Subcutaneous abdominal adipose tissue (tissue), 5 donors: ENCODE data around the gene KRTAP3-3.

Experiments
- H3K27ac ChIP-seq: one replicate; pipeline ENCODE4 v1.7.0; 2013; ENCODE audit warnings: low read depth, mild to moderate bottlenecking, inconsistent platforms, low read length, moderate library complexity
- H3K27me3 ChIP-seq, 5 donors: one replicate each; pipeline ENCODE4 v1.7.0; 2013; ENCODE audit warnings: low read length in 5 of 5, inconsistent platforms in 1 of 5; ENCODE audit not compliant: control insufficient read depth in 5 of 5, insufficient read depth in 4 of 5
- H3K36me3 ChIP-seq, 5 donors: one replicate each; pipeline ENCODE4 v1.7.0; 2013; ENCODE audit warnings: low read length in 5 of 5; ENCODE audit not compliant: control insufficient read depth in 5 of 5, insufficient read depth in 5 of 5
- H3K4me1 ChIP-seq, 5 donors: one replicate each; pipeline ENCODE4 v1.7.0; 2013; ENCODE audit warnings: low read length in 5 of 5, mild to moderate bottlenecking in 3 of 5, moderate library complexity in 1 of 5; ENCODE audit not compliant: control insufficient read depth in 5 of 5, insufficient read depth in 5 of 5
- H3K4me3 ChIP-seq, 5 donors: one replicate each; pipeline ENCODE4 v1.7.0; 2013; ENCODE audit warnings: low read length in 5 of 5, low read depth in 1 of 5
- H3K9ac ChIP-seq, 5 donors: one replicate each; pipeline ENCODE4 v1.7.0; 2013; ENCODE audit warnings: low read length in 5 of 5, mild to moderate bottlenecking in 4 of 5, moderate library complexity in 3 of 5
- H3K9me3 ChIP-seq, 5 donors: one replicate each; pipeline ENCODE4 v1.7.0; 2013; ENCODE audit warnings: low read length in 5 of 5; ENCODE audit not compliant: control insufficient read depth in 5 of 5
- donor health status: healthy.
- donor health status: healthy.
- donor health status: healthy.
- donor health status: healthy.
- donor health status: healthy.

KRTAP3-3 gene

GRCh38 chr17:41019415-41019814, 25.5 kb upstream of the KRTAP3-3 start:
- Histone ChIP-seq H3K9me3 (peaks cover 0 to 6% (median 0%) of the 10 kb centered on the region in 5 donors), H3K4me3 (no peak overlapping the region), H3K27ac (no peak overlapping the region), H3K27me3 (no peaks in the 10 kb centered on the region), H3K4me1 (no peaks in the 10 kb centered on the region), H3K9ac (no peak overlapping the region), H3K36me3 (no peaks in the 10 kb centered on the region)

GRCh38 chr17:41018541-41018940, 24.6 kb upstream of the KRTAP3-3 start:
- Histone ChIP-seq H3K4me3 (no peak overlapping the region), H3K27me3 (no peaks in the 10 kb centered on the region), H3K36me3 (no peaks in the 10 kb centered on the region), H3K4me1 (no peaks in the 10 kb centered on the region), H3K27ac (no peak overlapping the region), H3K9ac (no peak overlapping the region), H3K9me3 (peaks cover 0 to 6% (median 0%) of the 10 kb centered on the region in 5 donors)

- Histone ChIP-seq H3K27ac (no peak overlapping the region), H3K9me3 (peaks cover 0 to 6% (median 0%) of the 10 kb centered on the region in 5 donors), H3K4me3 (no peak overlapping the region), H3K27me3 (no peaks in the 10 kb centered on the region), H3K9ac (no peak overlapping the region), H3K4me1 (no peaks in the 10 kb centered on the region), H3K36me3 (no peaks in the 10 kb centered on the region)
These were observed 22.7 kb upstream of the KRTAP3-3 start for GRCh38 chr17:41016578-41017215.

- no peak overlapping the region for H3K9ac ChIP-seq
- H3K4me1 ChIP-seq = no peaks in the 10 kb centered on the region
- H3K9me3 ChIP-seq = no peaks in the 10 kb centered on the region
- H3K27ac ChIP-seq = no peak overlapping the region
- no peaks in the 10 kb centered on the region for H3K36me3 ChIP-seq
- H3K27me3 ChIP-seq = no peaks in the 10 kb centered on the region
- no peak overlapping the region for H3K4me3 ChIP-seq
These were observed 21.5 kb upstream of the KRTAP3-3 start for GRCh38 chr17:41015454-41015853.

- Histone ChIP-seq H3K4me1 (no peaks in the 10 kb centered on the region), H3K9ac (no peak overlapping the region), H3K36me3 (no peaks in the 10 kb centered on the region), H3K9me3 (no peaks in the 10 kb centered on the region), H3K27me3 (no peaks in the 10 kb centered on the region), H3K27ac (no peak overlapping the region), H3K4me3 (no peak overlapping the region)
These were observed 19.6 kb upstream of the KRTAP3-3 start for GRCh38 chr17:41013606-41014005.

- H3K27me3 ChIP-seq = no peaks in the 10 kb centered on the region
- H3K36me3 ChIP-seq = no peaks in the 10 kb centered on the region
- H3K9me3 ChIP-seq = no peaks in the 10 kb centered on the region
- H3K9ac ChIP-seq = no peak overlapping the region
- no peak overlapping the region for H3K27ac ChIP-seq
- no peak overlapping the region for H3K4me3 ChIP-seq
- no peaks in the 10 kb centered on the region for H3K4me1 ChIP-seq
These were observed 19.2 kb upstream of the KRTAP3-3 start for GRCh38 chr17:41013181-41013580.

- H3K27ac ChIP-seq = no peak overlapping the region
- H3K9ac ChIP-seq = no peak overlapping the region
- H3K4me1 ChIP-seq = no peaks in the 10 kb centered on the region
- H3K9me3 ChIP-seq = no peaks in the 10 kb centered on the region
- no peaks in the 10 kb centered on the region for H3K36me3 ChIP-seq
- H3K4me3 ChIP-seq = no peak overlapping the region
- no peaks in the 10 kb centered on the region for H3K27me3 ChIP-seq
These were observed 18.6 kb upstream of the KRTAP3-3 start for GRCh38 chr17:41012326-41013120.

GRCh38 chr17:41010441-41010840, 16.5 kb upstream of the KRTAP3-3 start:
- Histone ChIP-seq H3K27ac (no peak overlapping the region), H3K36me3 (no peaks in the 10 kb centered on the region), H3K27me3 (no peaks in the 10 kb centered on the region), H3K9me3 (no peaks in the 10 kb centered on the region), H3K4me3 (no peak overlapping the region), H3K4me1 (no peaks in the 10 kb centered on the region), H3K9ac (no peak overlapping the region)

- no peaks in the 10 kb centered on the region for H3K27me3 ChIP-seq
- no peaks in the 10 kb centered on the region for H3K36me3 ChIP-seq
- H3K27ac ChIP-seq = no peak overlapping the region
- H3K4me3 ChIP-seq = no peak overlapping the region
- H3K4me1 ChIP-seq = no peaks in the 10 kb centered on the region
- H3K9me3 ChIP-seq = no peaks in the 10 kb centered on the region
- H3K9ac ChIP-seq = no peak overlapping the region
These were observed 16.0 kb upstream of the KRTAP3-3 start for GRCh38 chr17:41009936-41010335.

- Histone ChIP-seq H3K9me3 (no peaks in the 10 kb centered on the region), H3K27me3 (peaks cover 0 to 2% (median 0%) of the 10 kb centered on the region in 5 donors), H3K9ac (no peak overlapping the region), H3K4me1 (no peaks in the 10 kb centered on the region), H3K27ac (no peak overlapping the region), H3K36me3 (no peaks in the 10 kb centered on the region), H3K4me3 (no peak overlapping the region)
These were observed 15.4 kb upstream of the KRTAP3-3 start for GRCh38 chr17:41009301-41009760.
